ENCODE data around the gene TSLP.

The TSLP gene

GRCh38 chr5:111068213-111068612 lies 3.3 kb upstream of the TSLP start:
- Histone ChIP-seq H3K27ac (ENCODE audit: low read length) (no peak overlapping the region), H4K20me1 (ENCODE audit: insufficient read depth, low read length) (no peaks in the 10 kb centered on the region), H3K9me3 (ENCODE audit: insufficient read depth, low read length, severe bottlenecking) (no peaks in the 10 kb centered on the region), H3K79me2 (ENCODE audit: insufficient read depth, low read length) (no peaks in the 10 kb centered on the region), H3K4me2 (ENCODE audit: insufficient read depth, low read length) (no peak overlapping the region), H3K4me3 (ENCODE audit: low read depth in 1 of 2, low read length in 2 of 2) (no peak overlapping the region), H2AFZ (ENCODE audit: low read depth, low read length) (no peak overlapping the region), H3K36me3 (ENCODE audit: insufficient read depth, low read length) (no peaks in the 10 kb centered on the region), H3K4me1 (ENCODE audit: insufficient read depth, low read length) (no peaks in the 10 kb centered on the region), H3K27me3 (ENCODE audit: insufficient read depth, low read length, poor library complexity) (peaks cover 22% of the 10 kb centered on the region), H3K9ac (ENCODE audit: low read depth, low read length) (no peak overlapping the region)
- DNase-seq: no peak
- TF ChIP-seq CTCF (IDR thresholded peaks at IDR 0.05; ENCODE audit: borderline replicate concordance, extremely low read depth, low read length, poor library complexity, severe bottlenecking) (no peak), EZH2 (IDR thresholded peaks at IDR 0.05; ENCODE audit: borderline replicate concordance, low read depth, low read length, severe bottlenecking) (no peak)
- ATAC-seq (ENCODE audit: insufficient read depth, low read depth): no peak

- no peak overlapping the region for H3K27ac ChIP-seq (ENCODE audit: low read length)
- H3K27me3 ChIP-seq (ENCODE audit: insufficient read depth, low read length, poor library complexity): peaks cover 22% of the 10 kb centered on the region
- no peak overlapping the region for H3K9ac ChIP-seq (ENCODE audit: low read depth, low read length)
- DNase-seq (no peak), ATAC-seq (ENCODE audit: insufficient read depth, low read depth) (no peak)
- H3K4me2 ChIP-seq (ENCODE audit: insufficient read depth, low read length): no peak overlapping the region
- no peaks in the 10 kb centered on the region for H4K20me1 ChIP-seq (ENCODE audit: insufficient read depth, low read length)
- no peak overlapping the region for H3K4me3 ChIP-seq (ENCODE audit: low read depth in 1 of 2, low read length in 2 of 2)
- TF ChIP-seq EZH2 (IDR thresholded peaks at IDR 0.05; ENCODE audit: borderline replicate concordance, low read depth, low read length, severe bottlenecking) (no peak), CTCF (IDR thresholded peaks at IDR 0.05; ENCODE audit: borderline replicate concordance, extremely low read depth, low read length, poor library complexity, severe bottlenecking) (no peak)
- no peak overlapping the region for H2AFZ ChIP-seq (ENCODE audit: low read depth, low read length)
- no peaks in the 10 kb centered on the region for H3K79me2 ChIP-seq (ENCODE audit: insufficient read depth, low read length)
- no peaks in the 10 kb centered on the region for H3K4me1 ChIP-seq (ENCODE audit: insufficient read depth, low read length)
- no peaks in the 10 kb centered on the region for H3K9me3 ChIP-seq (ENCODE audit: insufficient read depth, low read length, severe bottlenecking)
- no peaks in the 10 kb centered on the region for H3K36me3 ChIP-seq (ENCODE audit: insufficient read depth, low read length)
These were observed 1.7 kb upstream of the TSLP start for GRCh38 chr5:111069839-111070238.

GRCh38 chr5:111070272-111071134 lies 1.0 kb upstream of the TSLP start:
- no peaks in the 10 kb centered on the region for H3K79me2 ChIP-seq (ENCODE audit: insufficient read depth, low read length)
- no peak overlapping the region for H2AFZ ChIP-seq (ENCODE audit: low read depth, low read length)
- no peak overlapping the region for H3K27ac ChIP-seq (ENCODE audit: low read length)
- H4K20me1 ChIP-seq (ENCODE audit: insufficient read depth, low read length): no peaks in the 10 kb centered on the region
- no peaks in the 10 kb centered on the region for H3K36me3 ChIP-seq (ENCODE audit: insufficient read depth, low read length)
- no peak overlapping the region for H3K4me3 ChIP-seq (ENCODE audit: low read depth in 1 of 2, low read length in 2 of 2)
- no peak overlapping the region for H3K9ac ChIP-seq (ENCODE audit: low read depth, low read length)
- no peak for DNase-seq
- no peak overlapping the region for H3K4me2 ChIP-seq (ENCODE audit: insufficient read depth, low read length)
- no peak for ATAC-seq (ENCODE audit: insufficient read depth, low read depth)
- H3K4me1 ChIP-seq (ENCODE audit: insufficient read depth, low read length): no peaks in the 10 kb centered on the region
- TF ChIP-seq EZH2 (IDR thresholded peaks at IDR 0.05; ENCODE audit: borderline replicate concordance, low read depth, low read length, severe bottlenecking) (no peak), CTCF (IDR thresholded peaks at IDR 0.05; ENCODE audit: borderline replicate concordance, extremely low read depth, low read length, poor library complexity, severe bottlenecking) (no peak)
- H3K9me3 ChIP-seq (ENCODE audit: insufficient read depth, low read length, severe bottlenecking): no peaks in the 10 kb centered on the region
- H3K27me3 ChIP-seq (ENCODE audit: insufficient read depth, low read length, poor library complexity): peaks cover 22% of the 10 kb centered on the region
